Right atrium auricular region (tissue), 2 donors: ENCODE results near the gene SLC25A43. TPM values are rescaled to one million over a fixed set of nuclear protein-coding genes. Genes with fewer than 3 reads are reported as not detected.
"Not testable (repeated sequence)": the region's sequence is repeated elsewhere in the genome, so short reads cannot be mapped to it uniquely, and the experiment has no call there.

Source experiments
- DNase-seq: peaks from one replicate; pipeline ENCODE4 v3.0.0-alpha.2; 2019; ENCODE audit warnings: low spot score
- H3K27ac ChIP-seq, 2 donors: fragments of 200-600 bp; sonication (generic); 1 replicate in 1 of 2; 2 replicates in 1 of 2; pipeline ENCODE4 v1.5.1; 2016 to 2019
- H3K27me3 ChIP-seq, 2 donors: fragments of 200-600 bp; sonication (generic); one replicate each; pipeline versions ENCODE4 v1.5.1 to v1.6.0; 2017 to 2019
- H3K36me3 ChIP-seq: fragments of 200-600 bp; sonication (generic); one replicate; pipeline ENCODE4 v1.5.1; 2016
- H3K4me1 ChIP-seq, 2 donors: fragments of 200-600 bp; sonication (generic); one replicate each; pipeline versions ENCODE4 v1.5.1 to v1.6.0; 2017 to 2019
- H3K4me3 ChIP-seq, 2 donors: fragments of 200-600 bp; sonication (generic); 1 replicate in 1 of 2; 2 replicates in 1 of 2; pipeline ENCODE4 v1.5.1; 2017 to 2019; ENCODE audit warnings: mild to moderate bottlenecking in 1 of 2, moderate library complexity in 1 of 2
- H3K9me3 ChIP-seq, 2 donors: fragments of 200-600 bp; sonication (generic); one replicate each; pipeline ENCODE4 v1.5.1; 2019
- CTCF ChIP-seq, 2 donors: fragments of 200-600 bp; sonication (generic); IDR thresholded peaks; one replicate each; pipeline ENCODE4 v1.5.1; 2019; ENCODE audit warnings: antibody characterized with exemption in 2 of 2
- total RNA-seq, 2 donors: library from RNA; depleted of rRNA; stranded (reverse); fragments of >200 nt; gene quantifications; one replicate each; pipeline ENCODE4 v1.1.0, GENCODE V29; 2016

The SLC25A43 gene
- total RNA-seq, 2 donors from 2014 or later = 5.6 to 8.1 TPM

DNA sequence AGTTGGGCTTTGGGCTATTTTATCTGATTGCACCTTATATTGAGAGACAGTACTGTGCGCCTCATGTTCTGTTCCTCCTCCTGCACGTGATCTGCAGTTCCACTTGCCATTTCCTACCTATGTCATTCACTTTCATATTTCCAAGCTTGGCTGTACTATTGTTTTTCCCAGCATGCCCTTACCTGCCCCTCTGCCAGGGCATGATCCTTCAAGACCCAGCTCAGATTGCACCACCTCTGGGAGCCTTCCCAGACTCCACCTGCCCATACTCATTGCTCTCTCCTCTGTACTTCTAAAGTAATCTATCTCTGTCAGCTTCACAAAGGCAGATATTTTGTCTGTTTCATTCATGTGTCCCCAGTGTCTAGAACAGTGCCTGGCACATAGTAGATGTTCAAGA is 80.7 kb downstream of the SLC25A43 start:
- DNase-seq = no peak
- TF ChIP-seq CTCF (IDR thresholded peaks at IDR 0.05) = no peak
- no peaks in the 10 kb centered on the region for H3K9me3 ChIP-seq
- no peak overlapping the region for H3K4me3 ChIP-seq
- no peaks in the 10 kb centered on the region for H3K36me3 ChIP-seq
- H3K27ac ChIP-seq = no peak overlapping the region
- peaks cover 0 to 8% of the 10 kb centered on the region in 2 donors for H3K4me1 ChIP-seq
- no peaks in the 10 kb centered on the region for H3K27me3 ChIP-seq

GRCh38 chrX:119481323-119481801 is 82.2 kb downstream of the SLC25A43 start:
- TF ChIP-seq CTCF (IDR thresholded peaks at IDR 0.05) = no peak
- Histone ChIP-seq H3K4me1 (peaks cover 0 to 8% of the 10 kb centered on the region in 2 donors), H3K9me3 (no peaks in the 10 kb centered on the region), H3K4me3 (no peak overlapping the region), H3K27ac (peak overlapping the region; percentile 29 to 58), H3K36me3 (no peaks in the 10 kb centered on the region), H3K27me3 (no peaks in the 10 kb centered on the region)
- DNase-seq = no peak

- Histone ChIP-seq H3K9me3 (no peaks in the 10 kb centered on the region), H3K4me3 (peak overlapping the region in 1 of 2 donors; percentile 39), H3K36me3 (no peaks in the 10 kb centered on the region), H3K27me3 (no peaks in the 10 kb centered on the region), H3K27ac (peak overlapping the region; percentile 29 to 58), H3K4me1 (peaks cover 0 to 8% of the 10 kb centered on the region in 2 donors)
- TF ChIP-seq CTCF (IDR thresholded peaks at IDR 0.05) = no peak
- no peak for DNase-seq
These were observed 82.9 kb downstream of the SLC25A43 start for GRCh38 chrX:119482041-119482440.

DNA sequence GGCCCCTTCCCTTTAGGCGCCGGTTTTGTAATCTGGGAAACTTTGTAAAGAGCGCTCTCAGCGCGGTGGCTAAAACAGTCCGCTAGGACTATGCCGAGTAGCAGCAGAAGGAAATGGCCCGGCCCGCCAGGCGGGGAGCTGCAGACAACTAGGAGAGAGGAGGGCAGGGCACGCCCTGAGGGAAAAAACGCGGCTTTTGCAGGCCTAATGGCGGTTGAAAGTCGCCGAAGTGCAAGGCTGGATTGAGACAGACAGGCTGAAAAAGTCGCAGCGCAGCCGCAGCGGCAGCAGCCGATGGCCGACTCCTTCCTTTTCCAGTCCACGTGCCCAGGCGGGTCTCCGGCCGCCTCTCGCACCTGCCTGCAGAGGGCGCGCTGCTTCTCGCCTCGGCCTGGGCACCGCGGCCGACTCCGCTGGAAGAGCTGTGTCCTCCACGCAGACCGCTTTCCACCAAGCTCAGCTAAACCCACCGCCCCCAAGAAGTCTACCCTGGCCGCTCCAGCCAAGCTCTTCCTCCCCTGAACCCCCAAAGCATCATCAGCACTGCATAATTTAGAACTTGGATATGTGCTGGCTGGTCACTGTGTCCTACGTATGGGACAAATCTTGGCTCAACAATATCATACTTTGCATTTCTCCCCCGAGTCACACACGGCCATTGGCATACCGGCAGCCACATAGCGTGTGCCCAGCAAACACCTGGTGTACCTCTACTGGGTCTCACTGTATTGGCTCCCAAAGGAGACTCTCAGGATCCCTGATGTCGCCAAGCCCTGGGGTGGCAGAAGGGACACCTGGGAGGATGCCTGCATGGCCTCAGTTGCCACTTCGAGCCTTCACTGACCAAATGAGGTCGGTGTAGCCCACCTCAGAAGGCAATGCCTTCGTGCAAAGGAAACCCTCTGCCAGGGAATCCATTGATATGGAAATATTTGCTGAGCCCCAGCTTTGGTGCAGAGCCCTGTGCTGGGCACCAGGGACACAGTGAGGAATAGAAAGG is 83.6 kb downstream of the SLC25A43 start:
- TF ChIP-seq CTCF (IDR thresholded peaks at IDR 0.05) = peak; percentile 37 to 78
- Histone ChIP-seq H3K4me1 (peaks cover 0 to 8% of the 10 kb centered on the region in 2 donors), H3K27ac (peak overlapping the region; percentile 29 to 58), H3K27me3 (no peaks in the 10 kb centered on the region), H3K4me3 (peak overlapping the region in 1 of 2 donors; percentile 39), H3K9me3 (no peaks in the 10 kb centered on the region), H3K36me3 (no peaks in the 10 kb centered on the region)
- DNase-seq = no peak

DNA sequence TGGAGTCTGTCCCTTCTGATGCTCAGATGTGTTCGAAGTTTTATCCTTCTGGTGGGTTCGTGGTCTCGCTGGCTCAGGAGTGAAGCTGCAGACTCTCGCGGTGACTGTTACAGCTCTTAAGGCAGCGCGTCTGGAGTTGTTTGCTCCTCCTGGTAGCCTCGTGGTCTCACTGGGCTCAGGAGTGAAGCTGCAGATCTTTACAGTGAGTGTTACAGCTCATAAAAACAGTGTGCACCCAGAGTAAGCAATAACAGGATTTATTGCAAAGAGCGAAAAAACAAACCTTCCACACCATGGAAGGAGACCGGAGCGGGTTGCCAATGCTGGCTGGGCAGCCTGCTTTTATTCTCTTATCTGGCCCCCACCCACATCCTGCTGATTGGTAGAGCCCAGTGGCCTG is 87.6 kb downstream of the SLC25A43 start:
- TF ChIP-seq CTCF (IDR thresholded peaks at IDR 0.05) = no peak
- Histone ChIP-seq H3K27ac (no peak overlapping the region), H3K36me3 (no peaks in the 10 kb centered on the region), H3K27me3 (no peaks in the 10 kb centered on the region), H3K4me3 (no peak overlapping the region), H3K9me3 (no peaks in the 10 kb centered on the region), H3K4me1 (peaks cover 0 to 6% of the 10 kb centered on the region in 2 donors)
- no peak for DNase-seq

GRCh38 chrX:119487766-119488165 is 88.6 kb downstream of the SLC25A43 start:
- not testable (repeated sequence) for H3K36me3 ChIP-seq, H3K4me1 ChIP-seq, H3K27ac ChIP-seq, H3K4me3 ChIP-seq, H3K9me3 ChIP-seq, DNase-seq, H3K27me3 ChIP-seq
